Heart left ventricle (tissue), 16 donors: ENCODE data around the gene PPP3R1. TPM values are rescaled to one million over a fixed set of nuclear protein-coding genes. Genes with fewer than 3 reads are reported as not detected.

Source experiments
- ATAC-seq, 4 donors: fragments of 200-7000 bp; cut with Tn5 transposase; one replicate each; pipeline ENCODE4 v1.9.1; 2020 to 2022; ENCODE audit warnings: moderate library complexity in 4 of 4, mild to moderate bottlenecking in 3 of 4, moderate number of reproducible peaks in 1 of 4
- DNase-seq, 5 donors: peaks; one replicate each; pipeline ENCODE4 v3.0.0-alpha.2; 2020
- H3K27ac ChIP-seq, 12 donors: fragments of 200-600 bp; sonication (generic) in 4 of 12; one replicate each; pipeline versions ENCODE4 v1.5.0 to v1.8.0; 2016 to 2022; ENCODE audit warnings: mild to moderate bottlenecking in 2 of 12
- H3K27me3 ChIP-seq, 9 donors: fragments of 200-600 bp; sonication (generic) in 2 of 9; one replicate each; pipeline versions ENCODE4 v1.5.1 to v1.8.0; 2016 to 2022; ENCODE audit warnings: mild to moderate bottlenecking in 3 of 9
- H3K36me3 ChIP-seq, 9 donors: fragments of 200-600 bp; sonication (generic) in 2 of 9; one replicate each; pipeline versions ENCODE4 v1.5.0 to v1.8.0; 2018 to 2022; ENCODE audit warnings: mild to moderate bottlenecking in 2 of 9
- H3K4me1 ChIP-seq, 12 donors: fragments of 200-600 bp; sonication (generic) in 4 of 12; one replicate each; pipeline versions ENCODE4 v1.5.0 to v1.8.0; 2016 to 2022; ENCODE audit warnings: mild to moderate bottlenecking in 3 of 12
- H3K4me3 ChIP-seq, 12 donors: fragments of 200-600 bp; sonication (generic) in 4 of 12; one replicate each; pipeline versions ENCODE4 v1.5.0 to v1.8.0; 2017 to 2022; ENCODE audit warnings: mild to moderate bottlenecking in 9 of 12, moderate library complexity in 4 of 12
- H3K9me3 ChIP-seq, 12 donors: fragments of 200-600 bp; sonication (generic) in 4 of 12; one replicate each; pipeline versions ENCODE4 v1.5.0 to v1.8.0; 2016 to 2022; ENCODE audit warnings: mild to moderate bottlenecking in 1 of 12
- CTCF ChIP-seq, 12 donors: fragments of 200-600 bp; sonication (generic) in 4 of 12; IDR thresholded peaks; one replicate each; pipeline versions ENCODE4 v1.5.0 to v1.8.0; 2018 to 2022; ENCODE audit warnings: antibody characterized with exemption in 12 of 12, mild to moderate bottlenecking in 5 of 12
- WGBS, 4 donors: extraction: QIAGEN DNeasy Blood & Tissue Kit in 2 of 4; methylation state at CpG; one replicate each; pipeline versions ENCODE4 v1.1.5 to v1.1.7; 2013 to 2018; 5-methylcytosine and 5-hydroxymethylcytosine counted together
- intact Hi-C, 10 donors: fragments of 100-400 bp; cut with DNase I; formaldehyde crosslinking; loops; one replicate each; pipeline versions ENCODE4 v1.11.1 to v1.14.2; 2022
- polyA plus RNA-seq, 2 donors: library from polyadenylated mRNA; stranded (reverse); fragments of 200-250 nt; gene quantifications; one replicate each; pipeline ENCODE4 v1.2.3, GENCODE V29; 2013
- total RNA-seq, 9 donors: library from RNA; depleted of rRNA in 2 of 9; stranded (reverse); fragments of >200 nt in 2 of 9; fragmentation: NEBNext Ultra II Directional in 3 of 9; extraction: Animal tissue kit (Norgen Biotek cat#: 25700) in 3 of 9; gene quantifications; one replicate each; pipeline versions ENCODE4 v1.1.0 to v1.2.4, GENCODE V29; 2016 to 2023
- donor health status: ischemic (EF 13 %, LVEDD 7.1; RV severe dilation, severe dysfunction).
- donor health status: healthy with polysubstance abuse.
- donor health status: DM: no; HTN: yes; CAD: no.
- donor health status: DM: no; HTN: no; CAD: no.
- donor health status: ischemic (EF 25% LVEDD 6.9; RV normal size, moderate dysfunction).
- donor health status: ischemic (EF 25% LVEDD 5.7; RV mildly dilated, moderate dysfunction).
- donor health status: healthy.
- donor health status: DM: yes; HTN: yes; CAD: no.
- donor health status: ischemic (EF 35%, LVEDD 5.7; RV mildly dilated, moderate dysfunction).
- donor health status: nonischemic (EF 11% LVEDD 7.7; RV severe dilation, severe dysfunction).
- donor health status: DM: yes; HTN: yes; CAD: no.
- donor health status: PGD.
- donor health status: ischemic (EF 29% LVEDD 5.4; RV normal size, mild dysfunction).
- donor health status: nonischemic (EF 23%, LVEDD 6.1; RV moderate dilation, normal function).

Gene PPP3R1
- total and polyA plus RNA-seq, 11 donors = 13.4 to 50.9 (median 35.1) TPM

DNA sequence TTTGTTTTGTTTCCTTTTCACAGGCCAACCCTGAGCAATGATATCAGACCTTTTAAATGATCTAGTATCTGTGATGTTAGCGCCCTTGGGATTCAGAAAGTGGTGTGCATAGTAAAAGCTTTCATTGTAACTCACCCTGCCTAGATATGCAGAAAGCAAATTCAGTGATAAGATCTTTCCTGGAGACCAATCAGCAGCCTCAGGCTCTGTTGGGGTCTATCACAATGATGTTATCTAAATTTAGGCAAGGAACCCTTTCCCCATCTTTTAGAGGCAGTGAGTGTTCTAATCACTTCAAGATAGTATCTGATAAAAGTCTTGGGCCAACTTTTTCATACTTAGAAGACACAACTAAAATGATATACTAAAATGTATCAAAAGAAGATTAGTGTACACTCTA is 118.2 kb downstream of the PPP3R1 start:
- no peaks in the 10 kb centered on the region for H3K27me3 ChIP-seq
- intact Hi-C loops = no loop called here
- no peaks in the 10 kb centered on the region for H3K9me3 ChIP-seq
- 89 to 100% (median 92%) methylated on average over 1 of the region's 1 CpG for WGBS, 4 donors
- peaks cover 0 to 94% (median 48%) of the 10 kb centered on the region in 9 donors for H3K36me3 ChIP-seq
- TF ChIP-seq CTCF (IDR thresholded peaks at IDR 0.05) = no peak
- ATAC-seq (no peak), DNase-seq (no peak)
- no peak overlapping the region for H3K27ac ChIP-seq
- no peaks in the 10 kb centered on the region for H3K4me1 ChIP-seq
- no peak overlapping the region for H3K4me3 ChIP-seq

Other genes with a start within 250 kb of the PPP3R1 start
- gene C1D, start 189.5 kb downstream of the PPP3R1 start, total RNA-seq = 10 to 100 TPM; 12.5 to 36.6 (median 16.9) TPM
- gene C1D, start 189.5 kb downstream of the PPP3R1 start, polyA plus RNA-seq = 10 to 100 TPM in 1 of 2 donors, 1 to 10 TPM in 1; 7.9 to 40.4 TPM
- 10 to 100 TPM in 3 of 9 donors, 1 to 10 TPM in 6; 6.6 to 11.3 (median 8.8) TPM for gene PNO1, start 94.6 kb downstream of the PPP3R1 start, total RNA-seq
- gene PNO1, start 94.6 kb downstream of the PPP3R1 start, polyA plus RNA-seq = 10 to 100 TPM in 1 of 2 donors, 1 to 10 TPM in 1; 4.5 to 20.1 TPM
- 10 to 100 TPM in 3 of 9 donors, 1 to 10 TPM in 6; 5.8 to 17.3 (median 7.7) TPM for gene CNRIP1, start 67.4 kb upstream of the PPP3R1 start, total RNA-seq
- gene CNRIP1, start 67.4 kb upstream of the PPP3R1 start, polyA plus RNA-seq = 10 to 100 TPM in 1 of 2 donors, 1 to 10 TPM in 1; 6.6 to 11.0 TPM
- 10 to 100 TPM in 2 of 9 donors, 1 to 10 TPM in 7; 1.3 to 90.0 (median 3.4) TPM for gene PLEK, start 112.8 kb upstream of the PPP3R1 start, total RNA-seq
- 1 to 10 TPM; 1.4 to 1.5 TPM for gene PLEK, start 112.8 kb upstream of the PPP3R1 start, polyA plus RNA-seq
- 1 to 10 TPM in 6 of 9 donors, under 1 TPM in 3; 0.56 to 1.3 (median 1.1) TPM for gene FBXO48, start 214.8 kb upstream of the PPP3R1 start, total RNA-seq
- under 1 TPM; 0.42 to 0.46 TPM for gene FBXO48, start 214.8 kb upstream of the PPP3R1 start, polyA plus RNA-seq
- gene APLF, start 215.1 kb upstream of the PPP3R1 start, total RNA-seq = 1 to 10 TPM; 3.9 to 7.9 (median 5.4) TPM
- under 1 TPM; 0.64 to 0.65 TPM for gene APLF, start 215.1 kb upstream of the PPP3R1 start, polyA plus RNA-seq